K562 (cell line): ENCODE data around the gene GGT1. TPM values are rescaled to one million over a fixed set of nuclear protein-coding genes. Genes with fewer than 3 reads are reported as not detected.

ENCODE experiments used
- ATAC-seq: fragments of 200-7000 bp; cut with Tn5 transposase; 3 replicates; pipeline ENCODE4 v1.9.1; 2020; ENCODE audit warnings: moderate library complexity
- BruUV-seq: library from RNA; stranded (reverse); fragments of 400-500 nt; replicated peaks from 2 replicates; lab custom pipeline; 2021; lab: Mats Ljungman, UMichigan
- CTCF ChIA-PET: fragments of 300-600 bp; formaldehyde crosslinking; extraction: SDS; loops from one replicate; lab custom pipeline; 2021; ENCODE audit warnings: low intra/inter-chr PET ratio; lab: Yijun Ruan, JAX
- POLR2A ChIA-PET: fragments of 300-600, 350-650 bp; sonication (Branson Sonifier 250); formaldehyde crosslinking; extraction: SDS; loops from one replicate; lab custom pipeline; 2021; ENCODE audit warnings: antibody characterized with exemption, inconsistent platforms; lab: Yijun Ruan, JAX
- DNase-seq, 4 experiments: peaks; one replicate each; pipeline versions ENCODE4 v3.0.0 to v3.0.0-alpha.2; 2011 to 2018; ENCODE audit warnings: low spot score in 3 of 4, mixed read lengths in 3 of 4; ENCODE audit errors: extremely low read depth in 1 of 4
- FAIRE-seq: peaks from 2 replicates; lab custom pipeline; 2011; peaks lifted over from hg19 to GRCh38; lab: Jason Lieb, UNC
- H2AFZ ChIP-seq: 2 replicates; pipeline ENCODE4 v1.6.0; 2011; ENCODE audit warnings: low read depth, low read length, control low read depth, inconsistent platforms
- H3K27ac ChIP-seq: fragments of 200-600 bp; 3 replicates; pipeline ENCODE4 v1.8.0; 2011; ENCODE audit warnings: low read depth, mild to moderate bottlenecking, control low read depth, inconsistent platforms, low read length, moderate library complexity, mixed read lengths; ENCODE audit errors: extremely low read depth
- H3K27me3 ChIP-seq, 2 experiments: fragments of 300-600 bp in 1 of 2; 2 replicates in 1 of 2; 3 replicates in 1 of 2; pipeline versions ENCODE4 v1.6.0 to v1.8.0; 2011; ENCODE audit warnings: inconsistent platforms in 2 of 2, low read length in 2 of 2, mild to moderate bottlenecking in 1 of 2, mixed read lengths in 1 of 2, moderate library complexity in 1 of 2; ENCODE audit not compliant: control insufficient read depth in 2 of 2, insufficient read depth in 2 of 2
- H3K36me3 ChIP-seq: fragments of 300-600 bp; 3 replicates; pipeline ENCODE4 v1.8.0; 2011; ENCODE audit warnings: mild to moderate bottlenecking, low read length, inconsistent platforms; ENCODE audit not compliant: control insufficient read depth, insufficient read depth
- H3K4me1 ChIP-seq, 2 experiments: fragments of 200-600 bp in 1 of 2; replicated peaks in 1 of 2; 2 replicates in 1 of 2; 3 replicates in 1 of 2; pipeline versions ENCODE4 v1.5.1 to v1.8.0; 2011; ENCODE audit warnings: inconsistent platforms in 2 of 2, low read length in 2 of 2, mild to moderate bottlenecking in 1 of 2, mixed read lengths in 1 of 2, moderate library complexity in 1 of 2; ENCODE audit not compliant: control insufficient read depth in 2 of 2, insufficient read depth in 2 of 2
- H3K4me2 ChIP-seq: 2 replicates; pipeline ENCODE4 v1.6.1; 2011; ENCODE audit warnings: low read length, control low read depth, inconsistent platforms, mixed read lengths; ENCODE audit not compliant: insufficient read depth
- H3K4me3 ChIP-seq: fragments of 200-600 bp; sonication (generic), shearing (Covaris generic); 2 replicates; pipeline ENCODE4 v1.5.1; 2016; ENCODE audit warnings: control low read depth, inconsistent platforms
- H3K79me2 ChIP-seq: fragments of 200-600 bp; 3 replicates; pipeline ENCODE4 v1.8.0; 2011; ENCODE audit warnings: low read length, inconsistent platforms; ENCODE audit not compliant: control insufficient read depth, insufficient read depth
- H3K9ac ChIP-seq, 2 experiments: 2 replicates each; pipeline versions ENCODE4 v1.6.0 to v1.6.1; 2011; ENCODE audit warnings: low read depth in 2 of 2, low read length in 2 of 2, control low read depth in 1 of 2, inconsistent platforms in 1 of 2, mild to moderate bottlenecking in 1 of 2, mixed read lengths in 1 of 2; ENCODE audit not compliant: insufficient read depth in 1 of 2
- H3K9me1 ChIP-seq: one replicate; pipeline ENCODE4 v1.6.0; 2011; ENCODE audit warnings: inconsistent platforms, mild to moderate bottlenecking, low read length, moderate library complexity; ENCODE audit not compliant: control insufficient read depth, insufficient read depth
- H3K9me3 ChIP-seq: replicated peaks from 2 replicates; pipeline ENCODE4 v1.5.1; 2011; ENCODE audit warnings: low read depth, low read length, inconsistent platforms; ENCODE audit not compliant: control insufficient read depth, insufficient read depth
- H4K20me1 ChIP-seq: replicated peaks from 2 replicates; pipeline ENCODE4 v1.6.1; 2011; ENCODE audit warnings: low read length, inconsistent platforms, mixed read lengths; ENCODE audit not compliant: control insufficient read depth, insufficient read depth
- FOXA3 ChIP-seq, 2 experiments: fragments of 450-650 bp in 1 of 2; sonication (generic) in 1 of 2; formaldehyde crosslinking; IDR thresholded peaks in 1 of 2; conservative IDR thresholded peaks in 1 of 2; 2 replicates each; pipeline versions ENCODE4 v1.4.0 to v1.8.0; 2020 to 2022; ENCODE audit warnings: mild to moderate bottlenecking in 2 of 2, missing genetic modification reagents in 1 of 2
- HDAC2 ChIP-seq: fragments of 450-650 bp; IDR thresholded peaks from 2 replicates; pipeline ENCODE4 v1.6.1; 2016; ENCODE audit warnings: mild to moderate bottlenecking
- JUNB ChIP-seq: fragments of 450-650 bp; formaldehyde crosslinking; conservative IDR thresholded peaks from 2 replicates; pipeline ENCODE4 v1.4.0; 2020; ENCODE audit warnings: mild to moderate bottlenecking
- MCM3 ChIP-seq: fragments of 450-650 bp; IDR thresholded peaks from 2 replicates; pipeline ENCODE4 v1.6.1; 2016
- ZNF143 ChIP-seq: sonication (generic); formaldehyde crosslinking; IDR thresholded peaks from 2 replicates; pipeline ENCODE4 v1.9.0; 2022; ENCODE audit warnings: mild to moderate bottlenecking, missing genetic modification reagents
- ZNF184 ChIP-seq: sonication (generic); formaldehyde crosslinking; IDR thresholded peaks from 2 replicates; pipeline ENCODE4 v1.5.0; 2020; ENCODE audit warnings: missing genetic modification reagents
- ZNF263 ChIP-seq: sonication (generic); formaldehyde crosslinking; IDR thresholded peaks from 2 replicates; pipeline ENCODE4 v1.8.0; 2022; ENCODE audit warnings: mild to moderate bottlenecking, missing genetic modification reagents, borderline replicate concordance
- WGBS: fragments of 100-300 bp; shearing (Covaris generic); methylation state at CpG from one replicate; pipeline ENCODE4 v1.1.6; 2016; ENCODE audit warnings: low coverage, mixed read lengths; ENCODE audit not compliant: insufficient coverage; ENCODE audit errors: missing lambda C conversion rate; 5-methylcytosine and 5-hydroxymethylcytosine counted together
- in situ Hi-C: fragments of 300-500 bp; cut with MboI; formaldehyde crosslinking; loops from 4 replicates; pipeline ENCODE4 v1.15.0; 2018; ENCODE audit warnings: inconsistent platforms, mixed read lengths
- intact Hi-C: fragments of 100-400 bp; cut with micrococcal nuclease; formaldehyde crosslinking; loops from 2 replicates; pipeline ENCODE4 v1.14.2; 2022
- polyA plus RNA-seq, 8 experiments: library from polyadenylated mRNA; depleted of rRNA in 4 of 8; stranded (reverse) in 5 of 8; unstranded in 3 of 8; fragments of >200 nt; fragmentation: Nextera tagmentation in 2 of 8; fragmentation: Illumina TruSeq in 1 of 8; extraction: Ambion mirVana in 2 of 8; extraction: Trizol in 1 of 8; gene quantifications; 2 replicates each; pipeline versions ENCODE4 v1.2.1 to v1.2.3, GENCODE V29; 2011 to 2014; ENCODE audit warnings: inconsistent platforms in 1 of 8, missing spikeins in 1 of 8
- total RNA-seq, 7 experiments: library from RNA; depleted of rRNA in 6 of 7; stranded (reverse); fragments of >200 nt in 6 of 7; fragmentation: Illumina TruSeq in 2 of 7; extraction: Trizol in 2 of 7; gene quantifications; 2 replicates each; pipeline versions ENCODE4 v1.2.1 to v1.2.3, GENCODE V29; 2011 to 2021; ENCODE audit warnings: low replicate concordance in 1 of 7
- TF ChIP-seq, protein P1 (sequence below): fragments of 250-450 bp; sonication (Bioruptor Pico); IDR thresholded peaks from 2 replicates; pipeline ENCODE4 v1.4.0; 2020; ENCODE audit warnings: borderline replicate concordance
- TF ChIP-seq, protein P2 (sequence below): fragments of 450-650 bp; formaldehyde crosslinking; IDR thresholded peaks from 2 replicates; pipeline ENCODE4 v1.4.0; 2020; ENCODE audit warnings: mild to moderate bottlenecking, moderate library complexity
- TF ChIP-seq, protein P3 (sequence below): fragments of 450-650 bp; formaldehyde crosslinking; IDR thresholded peaks from 2 replicates; pipeline ENCODE4 v1.4.0; 2020; ENCODE audit warnings: mild to moderate bottlenecking

GGT1 gene
- total and polyA plus RNA-seq, 9 of the 15 experiments (the other 6 are each of a cell fraction or from before 2014, with no cell fraction given), result 0.46 to 11.8 (median 6.9) TPM

DNA sequence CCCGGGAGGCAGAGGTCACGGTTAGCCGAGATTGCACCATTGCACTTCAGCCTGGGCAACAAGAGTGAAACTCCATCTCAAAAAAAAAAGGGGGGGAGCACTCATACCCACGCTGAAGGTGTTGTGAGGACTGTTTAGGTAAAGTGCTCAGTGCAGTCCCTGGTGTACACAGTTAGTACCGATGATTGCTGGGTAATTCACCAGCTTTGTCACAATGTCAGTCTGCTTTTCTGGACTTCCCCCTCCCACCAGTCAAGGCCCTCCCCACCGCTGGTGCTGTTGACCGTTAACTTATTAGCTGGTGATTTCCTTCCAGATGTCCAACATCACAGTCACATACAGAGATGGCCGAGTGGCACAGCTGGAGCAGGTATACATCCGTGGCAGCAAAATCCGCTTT is 35.3 kb upstream of the GGT1 start:
- Histone ChIP-seq H3K4me3 (no peak overlapping the region), H3K27ac (no peak overlapping the region), H3K9me1 (no peaks in the 10 kb centered on the region), H3K27me3 (no peaks in the 10 kb centered on the region), H3K9me3 (no peaks in the 10 kb centered on the region), H4K20me1 (peaks cover 13% of the 10 kb centered on the region), H2AFZ (no peak overlapping the region), H3K4me1 (peaks cover 0 to 4% of the 10 kb centered on the region in 2 experiments; a peak in 1 of 5 replicates), H3K36me3 (peaks cover 85% of the 10 kb centered on the region; the same call in 2 of the 3 replicates), H3K9ac (no peak overlapping the region), H3K4me2 (no peak overlapping the region), H3K79me2 (peaks cover 53% of the 10 kb centered on the region)
- no TSS peak for BruUV-seq
- TF ChIP-seq, protein P1, sequence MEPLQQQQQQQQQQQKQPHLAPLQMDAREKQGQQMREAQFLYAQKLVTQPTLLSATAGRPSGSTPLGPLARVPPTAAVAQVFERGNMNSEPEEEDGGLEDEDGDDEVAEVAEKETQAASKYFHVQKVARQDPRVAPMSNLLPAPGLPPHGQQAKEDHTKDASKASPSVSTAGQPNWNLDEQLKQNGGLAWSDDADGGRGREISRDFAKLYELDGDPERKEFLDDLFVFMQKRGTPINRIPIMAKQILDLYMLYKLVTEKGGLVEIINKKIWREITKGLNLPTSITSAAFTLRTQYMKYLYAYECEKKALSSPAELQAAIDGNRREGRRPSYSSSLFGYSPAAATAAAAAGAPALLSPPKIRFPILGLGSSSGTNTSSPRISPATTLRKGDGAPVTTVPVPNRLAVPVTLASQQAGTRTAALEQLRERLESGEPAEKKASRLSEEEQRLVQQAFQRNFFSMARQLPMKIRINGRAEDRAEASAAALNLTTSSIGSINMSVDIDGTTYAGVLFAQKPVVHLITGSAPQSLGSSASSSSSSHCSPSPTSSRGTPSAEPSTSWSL (CRISPR knock-in tag), result no peak
- TF ChIP-seq HDAC2, result no peak
- no peak for TF ChIP-seq ZNF184
- TF ChIP-seq JUNB (CRISPR knock-in tag), result no peak
- TF ChIP-seq FOXA3 (CRISPR knock-in tag; conservative IDR thresholded peaks at IDR 0.05 in 1 of 2, IDR thresholded peaks at IDR 0.05 in 1 of 2), result no peak
- no peak for TF ChIP-seq MCM3
- TF ChIP-seq, protein P2, sequence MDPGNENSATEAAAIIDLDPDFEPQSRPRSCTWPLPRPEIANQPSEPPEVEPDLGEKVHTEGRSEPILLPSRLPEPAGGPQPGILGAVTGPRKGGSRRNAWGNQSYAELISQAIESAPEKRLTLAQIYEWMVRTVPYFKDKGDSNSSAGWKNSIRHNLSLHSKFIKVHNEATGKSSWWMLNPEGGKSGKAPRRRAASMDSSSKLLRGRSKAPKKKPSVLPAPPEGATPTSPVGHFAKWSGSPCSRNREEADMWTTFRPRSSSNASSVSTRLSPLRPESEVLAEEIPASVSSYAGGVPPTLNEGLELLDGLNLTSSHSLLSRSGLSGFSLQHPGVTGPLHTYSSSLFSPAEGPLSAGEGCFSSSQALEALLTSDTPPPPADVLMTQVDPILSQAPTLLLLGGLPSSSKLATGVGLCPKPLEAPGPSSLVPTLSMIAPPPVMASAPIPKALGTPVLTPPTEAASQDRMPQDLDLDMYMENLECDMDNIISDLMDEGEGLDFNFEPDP (CRISPR knock-in tag), result no peak
- no peak for TF ChIP-seq ZNF263 (CRISPR knock-in tag)
- no peak for TF ChIP-seq ZNF143 (CRISPR knock-in tag)
- TF ChIP-seq, protein P3, sequence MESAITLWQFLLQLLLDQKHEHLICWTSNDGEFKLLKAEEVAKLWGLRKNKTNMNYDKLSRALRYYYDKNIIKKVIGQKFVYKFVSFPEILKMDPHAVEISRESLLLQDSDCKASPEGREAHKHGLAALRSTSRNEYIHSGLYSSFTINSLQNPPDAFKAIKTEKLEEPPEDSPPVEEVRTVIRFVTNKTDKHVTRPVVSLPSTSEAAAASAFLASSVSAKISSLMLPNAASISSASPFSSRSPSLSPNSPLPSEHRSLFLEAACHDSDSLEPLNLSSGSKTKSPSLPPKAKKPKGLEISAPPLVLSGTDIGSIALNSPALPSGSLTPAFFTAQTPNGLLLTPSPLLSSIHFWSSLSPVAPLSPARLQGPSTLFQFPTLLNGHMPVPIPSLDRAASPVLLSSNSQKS (CRISPR knock-in tag), result no peak
- in situ Hi-C loops (no loop called here), intact Hi-C loops (no loop called here)
- ATAC-seq (no peak), DNase-seq (no peak), FAIRE-seq (no peak)
- POLR2A ChIA-PET, result no interaction called here
- CTCF ChIA-PET, result no interaction called here
- WGBS, result 94% methylated on average over 6 of the region's 10 CpGs
